ENCODE measurements around the gene ETS1. TPM values are rescaled to one million over a fixed set of nuclear protein-coding genes. Genes with fewer than 3 reads are reported as not detected.

ETS1 gene
- total RNA-seq, 1 donor = 35.5 TPM

GRCh38 chr11:128573638-128574037, 13.7 kb downstream of the ETS1 start:
- no peak for TF ChIP-seq CTCF (IDR thresholded peaks at IDR 0.05; ENCODE audit: insufficient read depth, low read length)
- H3K4me3 ChIP-seq (ENCODE audit: low read depth, low read length) = no peak overlapping the region
- DNase-seq (ENCODE audit: low read depth) = peak; percentile 35

- no peak overlapping the region for H3K4me3 ChIP-seq (ENCODE audit: low read depth, low read length)
- TF ChIP-seq CTCF (IDR thresholded peaks at IDR 0.05; ENCODE audit: insufficient read depth, low read length) = no peak
- DNase-seq (ENCODE audit: low read depth) = no peak
Measured at GRCh38 chr11:128572965-128573364, 14.4 kb downstream of the ETS1 start.

- no peak overlapping the region for H3K4me3 ChIP-seq (ENCODE audit: low read depth, low read length)
- no peak for DNase-seq (ENCODE audit: low read depth)
- TF ChIP-seq CTCF (IDR thresholded peaks at IDR 0.05; ENCODE audit: insufficient read depth, low read length) = no peak
Measured at GRCh38 chr11:128570632-128571031, 16.7 kb downstream of the ETS1 start.

GRCh38 chr11:128569291-128569690, 18.1 kb downstream of the ETS1 start:
- TF ChIP-seq CTCF (IDR thresholded peaks at IDR 0.05; ENCODE audit: insufficient read depth, low read length) = no peak
- H3K4me3 ChIP-seq (ENCODE audit: low read depth, low read length) = no peak overlapping the region
- no peak for DNase-seq (ENCODE audit: low read depth)

- H3K4me3 ChIP-seq (ENCODE audit: low read depth, low read length) = no peak overlapping the region
Measured at GRCh38 chr11:128568166-128568778, 19.1 kb downstream of the ETS1 start.

GRCh38 chr11:128567130-128567529, 20.2 kb downstream of the ETS1 start:
- H3K4me3 ChIP-seq (ENCODE audit: low read depth, low read length) = no peak overlapping the region
- DNase-seq (ENCODE audit: low read depth) = no peak
- no peak for TF ChIP-seq CTCF (IDR thresholded peaks at IDR 0.05; ENCODE audit: insufficient read depth, low read length)

More at GRCh38 chr11:128568166-128568778, 19.1 kb downstream of the ETS1 start:
- DNase-seq (ENCODE audit: low read depth) = no peak
- no peak for TF ChIP-seq CTCF (IDR thresholded peaks at IDR 0.05; ENCODE audit: insufficient read depth, low read length)

- H3K4me3 ChIP-seq (ENCODE audit: low read depth, low read length) = no peak overlapping the region
- no peak for TF ChIP-seq CTCF (IDR thresholded peaks at IDR 0.05; ENCODE audit: insufficient read depth, low read length)
- DNase-seq (ENCODE audit: low read depth) = no peak
Measured at GRCh38 chr11:128565881-128566280, 21.5 kb downstream of the ETS1 start.

Measured in fibroblast of the aortic adventitia (primary cell).